Brain microvascular endothelial cell (primary cell): ENCODE measurements around the gene PRDM5.

Experiments
- DNase-seq: peaks from one replicate; pipeline ENCODE4 v3.0.0-alpha.2; 2020
- H3K27ac ChIP-seq: fragments of 250-450 bp; sonication (Bioruptor Pico); 2 replicates; pipeline ENCODE4 v1.5.1; 2020; ENCODE audit warnings: mild to moderate bottlenecking, moderate library complexity
- H3K27me3 ChIP-seq: fragments of 250-450 bp; sonication (Bioruptor Pico); replicated peaks from 2 replicates; pipeline ENCODE4 v1.5.1; 2020; ENCODE audit warnings: mild to moderate bottlenecking
- H3K36me3 ChIP-seq: fragments of 250-450 bp; sonication (Bioruptor Pico); replicated peaks from 2 replicates; pipeline ENCODE4 v1.5.1; 2020; ENCODE audit warnings: mild to moderate bottlenecking
- H3K4me3 ChIP-seq: 2 replicates; pipeline ENCODE4 v1.5.1; 2011; ENCODE audit warnings: low read depth, mild to moderate bottlenecking, control low read depth, low read length, moderate library complexity
- in situ Hi-C: cut with HindIII; loops from 2 replicates; pipeline ENCODE4 v1.10.0; 2017; ENCODE audit warnings: low sequenced_read_pairs, low pct_ligation_motif_present
- TF ChIP-seq, protein P1 (sequence below): IDR thresholded peaks from 2 replicates; pipeline ENCODE4 v1.5.1; 2011; ENCODE audit warnings: low read depth, mild to moderate bottlenecking, moderate library complexity, low read length, control low read depth, inconsistent platforms; ENCODE audit errors: missing control alignments

PRDM5 gene

DNA sequence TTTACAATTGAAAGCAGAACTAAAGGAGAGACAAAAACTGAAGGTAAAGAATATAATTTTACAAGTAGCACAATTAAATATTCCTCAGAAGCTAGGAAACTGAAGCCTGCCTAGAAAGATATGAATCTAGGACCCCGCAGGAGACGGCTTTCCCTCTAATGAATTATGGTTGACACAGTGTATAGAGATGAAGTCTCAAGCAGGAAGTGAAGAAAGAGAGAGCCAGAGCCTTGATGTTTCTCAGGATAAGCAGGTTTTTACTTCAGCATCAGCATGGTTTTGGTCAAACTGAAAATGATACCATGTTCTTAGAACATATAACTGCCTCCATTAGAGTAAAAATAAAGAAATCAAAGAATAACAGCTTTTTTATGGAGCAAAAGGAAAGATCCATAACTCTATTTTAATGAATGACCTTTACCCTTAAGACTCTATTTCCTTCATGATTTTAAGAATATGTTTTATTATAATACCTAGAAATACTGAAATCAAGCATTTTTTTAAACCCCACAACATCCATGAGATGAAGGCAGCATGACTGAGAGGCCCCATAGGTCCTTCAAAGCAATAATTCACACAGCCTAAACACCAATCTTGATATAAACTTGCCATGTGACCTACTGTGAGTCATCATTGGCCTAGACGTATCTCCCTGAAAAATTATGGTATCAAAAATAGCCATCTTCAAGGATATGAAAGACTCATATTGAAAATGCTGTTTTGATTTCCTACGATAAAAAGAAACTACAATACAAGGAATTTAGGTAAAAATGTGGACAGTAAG lies 193.4 kb downstream of the PRDM5 start:
- no peak for DNase-seq
- TF ChIP-seq, protein P1, sequence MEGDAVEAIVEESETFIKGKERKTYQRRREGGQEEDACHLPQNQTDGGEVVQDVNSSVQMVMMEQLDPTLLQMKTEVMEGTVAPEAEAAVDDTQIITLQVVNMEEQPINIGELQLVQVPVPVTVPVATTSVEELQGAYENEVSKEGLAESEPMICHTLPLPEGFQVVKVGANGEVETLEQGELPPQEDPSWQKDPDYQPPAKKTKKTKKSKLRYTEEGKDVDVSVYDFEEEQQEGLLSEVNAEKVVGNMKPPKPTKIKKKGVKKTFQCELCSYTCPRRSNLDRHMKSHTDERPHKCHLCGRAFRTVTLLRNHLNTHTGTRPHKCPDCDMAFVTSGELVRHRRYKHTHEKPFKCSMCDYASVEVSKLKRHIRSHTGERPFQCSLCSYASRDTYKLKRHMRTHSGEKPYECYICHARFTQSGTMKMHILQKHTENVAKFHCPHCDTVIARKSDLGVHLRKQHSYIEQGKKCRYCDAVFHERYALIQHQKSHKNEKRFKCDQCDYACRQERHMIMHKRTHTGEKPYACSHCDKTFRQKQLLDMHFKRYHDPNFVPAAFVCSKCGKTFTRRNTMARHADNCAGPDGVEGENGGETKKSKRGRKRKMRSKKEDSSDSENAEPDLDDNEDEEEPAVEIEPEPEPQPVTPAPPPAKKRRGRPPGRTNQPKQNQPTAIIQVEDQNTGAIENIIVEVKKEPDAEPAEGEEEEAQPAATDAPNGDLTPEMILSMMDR = no peak
- no peaks in the 10 kb centered on the region for H3K27me3 ChIP-seq
- H3K4me3 ChIP-seq = no peak overlapping the region
- no peak overlapping the region for H3K27ac ChIP-seq
- H3K36me3 ChIP-seq = no peaks in the 10 kb centered on the region
- in situ Hi-C loops = no loop called here

- DNase-seq = no peak
- H3K27ac ChIP-seq = no peak overlapping the region
- in situ Hi-C loops = no loop called here
- no peaks in the 10 kb centered on the region for H3K27me3 ChIP-seq
- TF ChIP-seq, protein P1 = no peak
- H3K36me3 ChIP-seq = no peaks in the 10 kb centered on the region
- no peak overlapping the region for H3K4me3 ChIP-seq
Observed at GRCh38 chr4:120725639-120726580, 196.6 kb downstream of the PRDM5 start.

DNA sequence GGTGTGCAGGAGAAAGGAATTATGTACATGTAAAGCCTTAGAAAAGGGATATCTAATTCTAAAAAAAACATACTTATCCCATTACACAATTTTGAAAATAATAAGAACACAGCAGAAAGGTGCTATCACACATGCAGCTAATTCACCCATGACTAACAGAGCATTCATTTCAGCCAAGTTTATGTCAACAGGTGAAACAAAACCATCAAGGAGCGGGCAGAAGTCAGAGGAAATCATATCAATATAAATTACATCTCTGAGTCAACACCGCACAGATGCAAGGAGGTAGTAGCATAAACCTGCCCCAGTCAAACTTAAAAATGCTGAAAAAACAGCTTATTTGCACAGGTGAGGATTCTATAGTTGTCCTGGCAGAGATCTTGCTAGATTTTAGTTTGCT lies 197.9 kb downstream of the PRDM5 start:
- DNase-seq = no peak
- Histone ChIP-seq H3K4me3 (no peak overlapping the region), H3K27me3 (no peaks in the 10 kb centered on the region), H3K27ac (no peak overlapping the region), H3K36me3 (no peaks in the 10 kb centered on the region)
- in situ Hi-C loops = no loop called here
- TF ChIP-seq, protein P1 = no peak

DNA sequence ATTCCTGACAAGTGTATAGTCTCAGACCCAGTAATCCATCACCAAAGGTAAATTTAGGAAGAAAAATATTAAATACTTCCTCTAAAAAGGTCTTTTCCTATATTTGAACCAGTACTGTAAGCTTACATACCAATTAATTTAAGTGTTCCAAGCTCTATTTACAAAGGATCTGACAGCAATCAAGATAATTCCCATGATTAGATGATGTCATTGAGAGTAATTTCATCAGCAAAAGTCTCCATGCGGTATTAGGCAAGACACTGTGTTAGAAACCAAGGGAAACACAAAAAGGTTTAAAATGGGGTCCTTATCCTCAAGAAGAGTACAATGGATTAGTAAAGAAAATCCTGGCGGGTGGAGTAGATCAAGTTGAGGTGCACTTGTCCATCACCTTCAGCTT lies 198.5 kb downstream of the PRDM5 start:
- Histone ChIP-seq H3K27me3 (no peaks in the 10 kb centered on the region), H3K4me3 (no peak overlapping the region), H3K36me3 (no peaks in the 10 kb centered on the region), H3K27ac (no peak overlapping the region)
- TF ChIP-seq, protein P1 = no peak
- no peak for DNase-seq
- in situ Hi-C loops = no loop called here

- Histone ChIP-seq H3K36me3 (no peaks in the 10 kb centered on the region), H3K4me3 (no peak overlapping the region), H3K27ac (no peak overlapping the region), H3K27me3 (no peaks in the 10 kb centered on the region)
- DNase-seq = no peak
- in situ Hi-C loops = no loop called here
- TF ChIP-seq, protein P1 = no peak
Observed at GRCh38 chr4:120723105-120723504, 199.4 kb downstream of the PRDM5 start.
